ENCODE results near the gene SLC43A3.
"Not testable (repeated sequence)": the region's sequence is repeated elsewhere in the genome, so short reads cannot be mapped to it uniquely, and the experiment has no call there.

SLC43A3 gene

GRCh38 chr11:57403802-57404147, 23.1 kb downstream of the SLC43A3 start:
- DNase-seq, result no peak

DNA sequence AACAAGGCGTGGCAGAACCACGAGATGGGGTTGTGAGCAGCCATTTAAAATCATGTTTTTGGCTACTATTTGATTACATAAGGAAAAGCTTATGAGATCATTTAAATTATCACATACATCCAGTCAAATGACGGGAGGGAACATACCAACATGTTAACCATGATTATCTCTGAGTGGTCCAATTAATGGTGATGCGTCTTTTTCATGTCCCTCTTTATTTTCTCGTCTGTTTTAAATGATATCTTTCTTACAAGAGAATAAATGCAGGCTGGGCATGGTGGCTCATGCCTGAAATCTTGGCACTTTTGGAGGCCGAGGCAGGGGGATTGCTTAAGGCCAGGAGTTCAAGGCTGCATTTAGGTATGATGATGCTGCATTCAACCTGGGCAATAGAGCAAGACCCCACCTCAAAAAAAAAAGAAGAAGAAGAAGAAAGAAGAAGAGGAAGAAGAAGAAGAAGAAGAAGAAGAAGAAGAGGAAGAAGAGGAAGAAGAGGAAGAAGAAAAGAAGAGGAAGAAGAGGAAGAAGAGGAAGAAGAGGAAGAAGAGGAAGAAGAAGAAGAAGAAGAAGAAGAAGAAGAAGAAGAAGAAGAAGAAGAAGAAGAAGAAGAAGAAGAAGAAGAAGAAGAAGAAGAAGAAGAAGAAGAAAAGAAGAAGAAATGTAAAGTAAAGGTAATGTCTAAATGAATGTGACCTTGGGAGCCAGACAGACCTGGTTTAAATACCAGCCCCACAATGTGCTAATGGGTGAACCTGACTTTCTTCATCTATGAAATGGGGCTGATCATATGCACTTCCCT, 23.7 kb downstream of the SLC43A3 start:
- DNase-seq, result not testable (repeated sequence)

- DNase-seq, result no peak
Observed at GRCh38 chr11:57402188-57403002, 24.5 kb downstream of the SLC43A3 start.

DNA sequence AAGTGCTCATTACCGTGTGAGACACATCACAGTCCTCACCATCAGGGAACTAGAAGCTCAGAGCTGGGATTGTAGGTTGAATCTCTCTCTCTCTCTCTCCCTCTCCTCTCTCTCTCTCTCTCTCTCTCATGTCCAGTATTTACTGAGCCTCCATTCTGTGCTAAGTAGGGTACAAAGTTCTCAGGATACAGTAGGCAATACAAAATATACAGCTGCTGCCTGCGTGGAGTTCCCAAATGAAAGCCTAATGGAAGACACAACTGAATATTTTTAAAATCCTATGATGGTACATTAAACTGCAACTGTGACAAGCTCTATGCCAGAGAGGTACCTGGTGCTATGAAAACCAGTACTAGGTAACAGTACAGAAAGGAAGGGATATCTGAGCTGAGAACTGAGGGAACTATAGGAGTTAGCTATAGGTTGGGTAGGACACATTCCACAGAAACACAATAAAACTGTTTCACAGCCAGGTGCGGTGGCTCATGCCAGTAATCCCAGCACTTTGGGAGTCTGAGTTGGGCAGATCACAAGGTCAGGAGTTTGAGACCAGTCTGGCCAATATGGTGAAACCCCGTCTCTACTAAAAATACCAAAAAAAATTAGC, 26.8 kb downstream of the SLC43A3 start:
- no peak for DNase-seq

- DNase-seq, result no peak
Observed at GRCh38 chr11:57399221-57399620, 27.7 kb downstream of the SLC43A3 start.

DNA sequence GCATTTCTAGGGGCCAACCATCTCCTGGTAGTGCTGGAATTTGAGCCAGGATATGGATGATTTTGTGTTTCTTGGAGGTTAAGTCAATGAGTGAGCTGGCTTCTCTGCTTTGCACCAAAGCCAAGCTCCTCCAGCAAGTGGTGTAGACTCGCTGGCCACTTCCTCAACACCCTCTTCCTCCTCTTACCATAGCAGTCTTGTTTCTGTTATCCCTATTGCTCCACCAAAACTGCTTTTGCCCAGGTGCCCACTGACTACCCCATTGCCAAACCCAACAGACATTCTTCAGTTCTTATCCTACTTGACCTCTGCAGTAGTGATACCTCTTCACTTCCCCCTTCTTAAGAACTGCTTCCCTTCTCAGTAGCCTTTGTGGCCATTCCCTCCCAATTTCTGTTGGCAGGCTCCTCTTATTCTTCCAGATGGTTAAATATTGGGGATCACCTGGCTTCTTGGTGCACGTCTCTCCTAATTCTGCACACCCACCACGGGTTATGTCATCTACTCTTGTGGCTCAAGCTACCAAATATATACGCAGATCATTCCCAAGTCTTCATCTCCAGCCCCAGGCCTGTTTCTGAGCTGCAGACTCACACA, 29.4 kb downstream of the SLC43A3 start:
- no peak for DNase-seq

- no peak for DNase-seq
Observed at GRCh38 chr11:57396744-57397143, 30.2 kb downstream of the SLC43A3 start.

GRCh38 chr11:57395905-57396623, 30.9 kb downstream of the SLC43A3 start:
- DNase-seq, result no peak

GRCh38 chr11:57394203-57394965, 32.5 kb downstream of the SLC43A3 start:
- DNase-seq, result no peak

DNA sequence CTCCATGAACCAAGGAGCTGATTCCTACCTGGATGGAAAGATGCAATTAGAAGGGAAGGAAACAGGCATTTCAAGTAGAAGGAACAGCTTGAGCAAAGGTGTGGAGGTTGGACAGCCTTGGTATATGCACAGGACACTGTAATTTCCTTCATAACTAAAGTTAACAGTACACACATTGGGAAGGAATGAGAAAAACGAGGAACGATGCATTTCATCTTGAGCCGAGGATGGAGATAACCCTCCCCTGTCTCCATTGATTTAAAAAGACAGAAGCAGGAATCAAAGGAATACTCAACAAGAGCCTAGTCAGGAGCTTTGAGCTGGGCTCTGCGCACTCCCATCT, 34.2 kb downstream of the SLC43A3 start:
- no peak for DNase-seq

DNA sequence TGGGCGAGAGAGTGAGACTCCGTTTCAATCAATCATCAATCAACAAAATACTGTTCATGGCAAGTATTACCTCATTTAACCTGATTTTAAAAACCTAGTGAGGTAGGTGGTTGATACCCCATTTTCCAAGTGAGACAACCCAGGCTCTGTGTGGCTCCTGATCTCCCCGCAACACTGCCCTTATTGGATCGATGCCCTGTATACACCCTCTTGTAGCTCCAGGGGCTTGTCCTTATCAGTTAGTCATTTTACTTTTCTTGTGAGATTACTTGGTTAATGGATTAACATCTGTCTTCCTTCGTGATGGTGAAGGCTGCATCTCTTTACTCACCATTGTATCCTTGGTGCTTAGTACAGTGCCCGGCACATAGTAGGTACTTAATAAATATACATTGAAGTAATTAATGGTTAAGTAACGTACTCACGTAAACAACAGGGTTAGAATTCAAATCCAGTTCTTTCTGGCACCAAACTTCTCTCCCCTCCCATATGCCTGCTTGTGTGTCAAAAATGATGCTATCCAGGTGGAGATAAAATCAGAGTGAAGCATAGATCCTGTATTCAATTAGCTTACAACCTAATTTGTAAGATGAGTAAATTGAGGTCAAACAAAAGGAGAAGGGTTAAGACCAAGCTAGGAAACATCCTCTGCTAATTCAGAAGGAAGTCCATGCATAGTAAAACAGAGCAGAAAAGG, 34.7 kb downstream of the SLC43A3 start:
- DNase-seq, result no peak

DNA sequence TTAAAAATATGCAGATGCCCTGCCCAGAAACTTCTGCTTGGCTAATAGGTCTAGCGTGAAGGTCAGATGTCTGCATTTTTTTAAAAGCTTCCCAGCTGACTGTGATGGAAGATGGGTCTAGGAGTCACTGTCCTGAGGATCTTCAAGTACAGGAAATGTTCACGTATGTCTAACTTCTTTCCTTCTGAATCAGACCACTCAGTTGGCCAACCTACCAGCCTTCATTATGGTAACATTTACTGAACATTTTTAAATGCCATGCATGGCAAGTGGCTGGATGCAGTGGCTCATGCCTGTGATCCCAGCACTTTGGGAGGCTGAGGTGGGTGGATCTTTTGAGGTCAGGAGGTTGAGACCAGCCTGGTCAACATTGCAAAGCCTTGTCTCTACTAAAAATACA, 35.4 kb downstream of the SLC43A3 start:
- no peak for DNase-seq

- no peak for DNase-seq
Observed at GRCh38 chr11:57391111-57391510, 35.8 kb downstream of the SLC43A3 start.

GRCh38 chr11:57390535-57390934, 36.4 kb downstream of the SLC43A3 start, which contains the start of gene PRG2:
Gene PRG2 (minus strand): TSS chr11:57390650. CDS start chr11:57389944, 706 bp downstream.
- no peak for DNase-seq

DNA sequence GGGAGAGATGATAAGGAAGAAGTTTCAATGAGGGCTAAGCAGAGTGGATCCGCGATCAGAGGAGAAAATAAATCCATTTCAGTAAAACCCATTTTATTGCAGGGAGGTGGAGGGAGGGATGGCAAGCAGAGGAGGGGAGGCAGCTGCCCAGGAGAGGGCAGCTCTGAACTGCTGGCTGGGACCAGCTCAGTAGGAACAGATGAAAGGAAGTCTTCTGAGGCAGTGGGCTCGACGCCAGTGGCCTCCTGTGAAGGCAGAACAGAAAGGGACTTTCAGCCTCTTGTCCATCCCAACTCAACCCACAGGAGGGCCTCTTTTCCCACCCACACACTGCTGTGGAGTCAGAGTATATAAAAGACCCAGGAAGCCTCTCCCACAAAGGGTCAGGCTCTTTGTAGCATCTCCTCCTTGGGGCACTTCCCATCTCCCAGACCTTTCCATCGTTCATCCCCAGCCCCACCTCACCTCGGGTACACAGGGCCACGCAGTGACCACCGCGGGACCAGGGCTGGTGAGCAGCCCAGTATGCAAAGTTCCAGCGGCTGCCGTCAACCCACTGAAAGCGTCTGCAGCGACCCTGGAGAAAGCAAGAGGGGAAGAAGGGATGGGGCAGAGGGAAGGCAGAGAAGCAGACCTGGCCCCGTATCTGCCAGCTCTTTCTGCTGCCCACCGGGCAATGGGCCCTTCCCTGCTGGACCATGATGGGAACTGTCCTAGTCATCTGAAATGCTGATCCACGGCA, 39.5 kb downstream of the SLC43A3 start:
- DNase-seq, result no peak

GRCh38 chr11:57386178-57386940, 40.6 kb downstream of the SLC43A3 start:
- DNase-seq, result no peak

DNA sequence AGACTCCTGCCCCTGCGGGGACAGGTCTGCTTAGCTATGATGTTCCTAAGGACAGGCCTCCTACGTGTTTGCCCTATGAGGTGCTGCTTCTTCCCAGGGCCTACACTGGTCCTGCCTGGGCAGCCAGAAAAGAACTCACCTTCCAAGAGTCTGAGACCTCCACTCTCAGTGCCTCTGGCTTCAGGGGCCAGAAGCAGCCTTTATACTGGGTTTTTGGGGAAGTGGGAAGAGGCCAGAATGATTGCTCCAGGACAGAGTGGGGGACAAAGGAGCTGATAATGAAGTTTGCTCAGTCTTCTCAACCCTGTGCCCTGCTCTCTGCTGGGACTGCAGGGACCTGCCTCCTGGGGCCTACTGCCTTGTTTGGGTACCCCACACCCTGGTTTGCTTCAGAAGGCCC, 45.9 kb downstream of the SLC43A3 start, which contains the start of gene PRG3:
Gene PRG3 (minus strand): TSS at position 176 of the 400 bp plus-strand sequence. CDS start 442 bp downstream, outside the sequence.
- DNase-seq, result no peak

DNA sequence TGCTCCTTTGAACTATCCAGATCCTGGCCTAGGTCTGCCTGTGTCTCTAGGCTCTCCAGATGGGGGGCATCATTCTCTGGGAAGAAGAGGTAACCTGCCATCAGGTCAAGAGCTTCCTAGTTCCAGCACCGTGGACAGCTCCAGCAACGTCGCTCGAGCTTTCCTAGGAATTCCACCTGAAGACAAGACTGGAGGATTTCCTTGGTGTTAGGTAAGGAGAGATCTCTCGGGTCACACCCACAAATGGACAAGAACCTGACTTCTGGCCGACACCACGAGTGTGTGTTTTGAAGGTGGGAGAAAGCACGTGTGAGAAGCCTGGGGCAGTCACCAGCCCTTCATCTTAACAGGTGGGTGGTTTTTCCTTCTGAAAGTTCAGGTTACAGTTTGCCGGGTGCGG, 47.2 kb downstream of the SLC43A3 start:
- no peak for DNase-seq

DNA sequence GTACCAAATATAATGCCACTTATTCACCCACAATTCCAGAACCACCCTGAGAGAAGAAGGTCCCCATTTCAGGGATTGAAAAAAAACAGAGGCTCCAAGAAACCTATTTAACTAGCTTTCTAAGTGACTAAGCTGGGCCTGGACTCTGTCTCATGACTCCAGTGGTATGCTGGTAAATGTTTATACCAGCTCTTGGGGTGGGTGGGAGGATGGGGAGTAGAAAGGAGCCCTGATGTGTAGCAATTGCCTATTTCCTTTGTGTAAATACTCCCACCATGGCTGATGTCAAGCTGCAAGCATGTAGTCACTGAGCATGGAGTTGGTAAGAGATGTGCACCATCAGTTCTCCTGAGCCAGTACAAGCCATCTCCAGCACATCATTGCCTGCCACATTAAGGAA, 48.7 kb downstream of the SLC43A3 start:
- DNase-seq, result no peak

- no peak for DNase-seq
Observed at GRCh38 chr11:57377107-57377506, 49.8 kb downstream of the SLC43A3 start.

Measured in T-helper 9 cell (primary cell).